Non-pigmented ciliary epithelial cell (primary cell): ENCODE measurements around the gene SH2D3A.

Experiments
- DNase-seq: peaks from one replicate; pipeline ENCODE4 v3.0.0-alpha.2; 2010; ENCODE audit warnings: low read depth

The SH2D3A gene

DNA sequence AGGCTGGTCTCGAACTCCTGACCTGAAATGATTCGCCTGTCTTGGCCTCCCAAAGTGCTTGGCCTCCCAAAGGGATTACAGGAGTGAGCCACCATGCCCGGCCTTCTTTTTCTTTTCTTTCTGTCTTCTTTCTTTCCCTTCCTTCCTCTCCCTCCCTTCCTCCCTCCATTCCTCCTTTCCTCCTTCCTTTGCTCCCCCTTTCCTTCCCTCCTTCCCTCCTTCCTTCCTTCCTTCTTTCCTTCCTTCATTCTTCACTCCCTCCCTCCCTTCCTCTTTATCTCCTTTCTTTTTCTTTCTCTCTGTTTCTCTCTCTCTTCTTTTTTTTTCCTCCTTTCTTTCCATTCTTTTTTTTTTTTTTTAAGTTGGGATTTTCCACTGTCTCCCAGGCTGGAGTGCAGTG lies 58.9 kb downstream of the SH2D3A start:
- DNase-seq: no peak

DNA sequence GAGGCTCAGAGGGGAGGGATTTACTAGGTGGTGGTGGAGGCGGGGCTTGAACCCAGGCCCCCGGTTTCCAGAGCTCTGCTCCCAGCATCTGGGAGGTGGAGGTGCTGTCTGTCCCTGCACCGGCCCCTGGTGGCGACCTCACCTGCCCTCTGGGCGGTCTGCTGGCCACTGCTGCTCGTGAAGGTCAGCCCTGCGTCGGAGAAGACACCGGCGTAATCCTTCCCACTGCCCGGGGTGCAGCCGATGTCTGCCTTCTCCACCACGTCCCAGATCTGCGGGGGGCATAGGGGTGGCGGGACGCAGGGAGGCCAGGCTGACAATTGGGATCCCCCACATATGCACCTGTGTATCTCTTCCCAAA lies 59.6 kb downstream of the SH2D3A start:
- no peak for DNase-seq

DNA sequence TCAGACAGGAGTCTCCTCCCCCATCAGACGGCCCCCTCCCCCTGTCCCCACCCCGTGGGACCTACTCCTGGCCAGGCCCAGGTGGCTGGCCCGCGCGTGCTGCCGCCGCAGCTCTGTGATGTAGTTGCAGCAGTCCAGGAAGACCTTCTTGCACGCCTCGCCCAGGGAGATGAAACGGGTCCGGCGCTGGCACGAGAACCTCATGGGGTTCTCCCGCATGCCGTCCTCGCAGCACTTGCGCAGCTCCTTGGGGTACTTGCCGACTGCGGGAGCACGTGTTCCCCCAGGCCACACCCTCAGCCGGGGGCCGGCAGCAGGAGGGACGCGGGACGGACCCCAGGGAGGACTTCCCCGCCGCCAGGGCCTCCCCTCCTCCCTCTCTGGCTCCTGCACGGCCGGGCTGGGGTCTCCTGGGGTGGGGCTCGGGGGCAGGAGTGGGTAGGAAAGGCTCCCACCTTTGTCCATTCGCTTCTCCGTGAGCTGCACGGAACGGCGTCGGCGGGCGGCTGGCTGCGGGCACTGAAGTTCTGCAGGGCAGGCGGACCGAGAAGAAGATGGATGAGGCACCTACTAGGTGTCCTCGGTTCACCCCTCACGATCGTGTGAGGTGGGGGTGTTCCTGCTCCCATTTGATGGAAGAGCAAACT lies 60.1 kb downstream of the SH2D3A start:
- no peak for DNase-seq

DNA sequence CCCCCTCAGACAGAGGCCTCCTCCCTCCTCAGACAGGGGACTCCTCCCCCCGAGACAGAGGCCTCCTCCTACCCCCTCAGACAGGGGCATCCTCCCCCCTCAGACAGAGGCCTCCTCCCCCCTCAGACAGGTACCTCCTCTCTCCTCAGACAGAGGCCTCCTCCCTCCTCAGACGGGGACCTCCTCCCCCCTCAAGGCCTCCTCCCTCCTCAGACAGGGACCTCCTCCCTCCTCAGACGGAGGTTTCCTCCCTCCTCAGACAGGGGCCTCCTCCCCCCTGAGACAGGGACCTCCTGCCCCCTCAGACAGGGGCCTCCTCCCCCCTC lies 60.6 kb downstream of the SH2D3A start:
- no peak for DNase-seq

DNA sequence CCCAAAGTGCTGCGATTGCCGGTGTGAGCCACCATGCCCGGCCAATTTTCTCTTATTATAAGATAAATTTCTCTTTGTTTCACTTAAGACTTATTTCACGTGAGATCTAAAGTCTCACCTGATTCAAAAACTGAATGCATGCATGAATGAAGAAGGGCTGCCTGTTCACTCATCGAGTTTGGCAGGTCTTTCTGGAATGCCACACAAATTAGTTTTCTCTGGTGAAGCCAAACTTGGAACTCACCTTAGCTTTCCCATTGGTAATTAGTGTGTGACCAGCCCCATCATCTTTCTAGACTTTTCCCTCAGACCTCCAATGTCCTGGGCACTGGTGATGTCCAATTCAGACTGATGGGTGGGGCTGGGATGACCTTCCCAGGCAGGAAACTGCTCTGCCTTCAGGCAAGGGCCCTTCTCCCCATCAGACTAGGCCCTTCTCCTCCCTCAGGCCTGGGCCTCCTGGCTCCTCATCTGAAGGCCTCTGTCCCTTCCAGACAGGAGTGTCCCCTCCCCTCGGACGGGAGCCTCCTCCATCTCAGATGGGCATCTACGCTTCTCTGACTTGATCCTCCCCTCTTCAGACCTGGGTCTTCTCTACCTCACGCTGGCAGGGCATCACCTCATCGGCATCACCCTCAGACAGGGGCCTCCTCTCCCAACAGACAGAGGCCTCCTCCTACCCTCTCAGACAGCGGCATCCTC lies 61.2 kb downstream of the SH2D3A start:
- no peak for DNase-seq
